NCI-H1048 (cell line): ENCODE data around the gene RNF20.
"Not testable (repeated sequence)": the region's sequence is repeated elsewhere in the genome, so short reads cannot be mapped to it uniquely, and the experiment has no call there.

Experiments
- DNase-seq: peaks from one replicate; lab custom pipeline; 2025; lab: John Stamatoyannopoulos, UW

Gene RNF20

GRCh38 chr9:101533334-101534204, at the start of gene RNF20:
TSS of gene RNF20 (plus strand) at chr9:101533853. CDS start at chr9:101535424, 1,571 bp downstream.
- DNase-seq, result peak; percentile 95

GRCh38 chr9:101484046-101484445, 49.6 kb upstream of the RNF20 start:
- no peak for DNase-seq

DNA sequence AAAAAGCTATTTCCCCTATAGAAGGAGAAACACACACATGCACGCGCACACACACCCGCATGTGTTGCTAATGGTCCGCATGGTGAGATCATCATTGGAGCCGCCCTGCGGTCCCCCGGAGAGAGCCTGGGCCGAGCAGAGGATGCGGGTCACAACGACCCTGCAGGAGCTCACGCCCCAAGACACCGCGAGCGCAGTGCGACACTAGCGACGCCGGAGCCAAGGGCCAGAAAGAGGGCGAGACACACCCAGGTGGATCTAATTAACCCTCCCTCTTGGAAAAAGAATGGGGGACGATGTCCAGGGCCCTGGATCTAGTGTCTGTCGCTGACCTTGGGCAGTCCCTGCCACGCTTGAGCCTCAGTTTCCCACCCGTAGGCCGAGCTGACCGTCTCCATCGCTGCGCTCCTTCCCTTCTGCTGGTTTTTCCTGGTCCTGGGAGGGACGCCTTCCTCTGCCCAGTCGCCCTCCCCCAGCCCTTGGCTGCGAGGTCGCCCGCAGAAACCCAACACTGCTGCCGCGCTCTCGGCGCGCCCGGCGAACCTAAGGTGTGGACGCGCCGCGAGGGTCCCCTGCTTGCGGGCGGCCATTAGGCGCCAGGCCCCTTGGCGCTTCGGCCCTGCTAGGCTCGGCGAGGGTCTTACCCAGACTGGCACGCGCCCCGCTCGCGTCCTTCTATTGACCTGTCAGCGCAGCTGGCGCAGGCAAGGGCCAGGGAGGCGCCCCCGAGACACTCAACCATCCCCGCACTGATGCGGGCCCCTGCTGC, 47.5 kb upstream of the RNF20 start:
- DNase-seq, result no peak

DNA sequence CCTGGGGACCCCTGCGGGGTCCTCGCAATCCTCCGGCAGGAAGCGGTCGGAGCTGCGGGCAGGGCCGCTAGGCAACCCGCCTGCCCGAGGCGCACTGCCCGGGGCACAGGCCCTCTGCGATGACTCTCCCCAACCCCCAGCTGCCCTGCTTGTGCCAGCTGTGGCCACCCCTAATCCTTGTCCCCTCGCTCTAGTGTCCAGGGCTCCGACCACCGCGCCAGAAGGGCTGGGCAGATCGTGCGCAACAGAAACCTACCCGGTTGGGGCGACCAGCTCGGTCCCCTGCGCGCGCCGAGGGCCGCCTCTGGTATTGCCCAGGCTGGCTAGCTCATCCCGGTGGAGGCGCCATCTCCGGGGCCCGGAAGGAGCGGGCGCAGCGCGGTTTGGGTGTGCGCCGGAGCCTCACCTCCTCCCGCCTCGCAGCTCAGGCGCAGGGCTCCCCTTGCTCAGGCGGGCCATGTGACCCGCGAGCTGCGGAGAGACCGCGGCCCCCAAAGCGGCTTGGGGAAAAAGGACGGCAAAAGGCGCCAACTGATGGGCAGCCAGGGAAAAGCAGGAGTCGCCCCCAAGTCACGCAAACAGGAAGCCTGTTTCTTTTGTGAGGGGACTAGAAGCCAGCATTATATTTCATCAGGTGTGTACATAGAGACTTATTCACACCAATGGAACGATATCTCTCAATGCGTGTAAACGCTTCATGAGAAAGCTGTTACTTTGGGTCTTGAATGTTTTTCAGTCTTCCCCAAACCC, 46.8 kb upstream of the RNF20 start:
- no peak for DNase-seq

DNA sequence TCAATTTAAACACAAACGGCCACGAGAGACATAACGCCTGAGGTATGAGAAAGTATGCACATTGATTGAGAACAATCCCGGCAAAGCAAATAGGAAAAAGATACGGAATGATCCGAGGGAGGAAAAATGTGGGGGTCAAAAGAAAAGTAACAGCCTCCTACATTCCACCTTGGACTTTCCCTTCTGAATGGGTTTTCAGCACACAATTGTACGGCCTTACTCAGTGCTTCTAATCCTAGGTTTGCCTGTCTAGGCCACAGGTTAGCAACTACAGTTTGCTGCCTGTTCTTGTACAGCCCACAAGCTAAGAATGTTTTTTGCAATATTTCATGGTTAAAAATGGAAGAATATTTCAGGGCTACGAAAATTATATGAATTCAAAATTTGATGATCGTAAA, 46.2 kb upstream of the RNF20 start:
- DNase-seq, result no peak

DNA sequence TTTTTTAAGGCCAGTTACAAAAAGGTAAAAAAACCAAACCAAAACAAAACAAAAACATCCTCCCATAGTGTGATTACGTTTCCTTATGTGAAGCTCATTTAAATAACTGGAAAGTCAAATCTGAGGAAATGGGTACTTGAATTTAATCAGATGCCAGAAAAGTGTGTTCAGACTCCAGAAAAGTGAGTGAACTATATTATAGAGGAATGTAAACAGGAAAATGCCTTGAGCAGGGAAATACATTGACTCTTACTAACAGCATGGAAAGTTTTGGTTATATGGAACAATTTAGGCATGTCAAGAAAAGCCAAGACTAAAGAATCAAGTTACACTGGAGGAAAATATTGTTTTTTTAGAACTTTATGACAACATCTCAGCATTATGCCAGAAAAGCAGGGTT, 37.8 kb upstream of the RNF20 start:
- no peak for DNase-seq

GRCh38 chr9:101498323-101498722, 35.3 kb upstream of the RNF20 start:
- no peak for DNase-seq

DNA sequence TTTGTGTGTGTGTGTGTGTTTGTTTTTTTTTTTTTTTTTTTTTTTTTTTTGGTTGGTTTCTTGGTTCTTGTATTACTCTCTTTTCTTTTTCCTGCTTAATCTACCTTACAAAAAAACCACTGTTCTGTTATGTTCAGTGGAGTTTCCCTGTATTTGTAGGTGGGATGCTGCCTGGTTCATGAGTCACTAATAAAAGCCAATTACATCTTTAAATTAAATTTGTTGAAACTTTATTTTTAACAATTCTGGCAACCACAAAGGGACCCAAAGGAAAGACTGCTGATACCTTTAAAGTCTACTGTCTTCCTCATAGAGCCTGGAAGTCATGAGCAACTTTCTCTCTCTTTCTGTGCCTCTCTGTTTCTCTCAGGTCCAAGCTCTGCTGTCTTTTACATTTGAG, 29.5 kb upstream of the RNF20 start:
- DNase-seq, result no peak

- no peak for DNase-seq
Observed at GRCh38 chr9:101508211-101508610, 25.4 kb upstream of the RNF20 start.

- DNase-seq, result no peak
Observed at GRCh38 chr9:101509572-101509971, 24.1 kb upstream of the RNF20 start.

- DNase-seq, result no peak
Observed at GRCh38 chr9:101510459-101510858, 23.2 kb upstream of the RNF20 start.

- DNase-seq, result no peak
Observed at GRCh38 chr9:101511009-101511408, 22.6 kb upstream of the RNF20 start.

- DNase-seq, result no peak
Observed at GRCh38 chr9:101512116-101512515, 21.5 kb upstream of the RNF20 start.

GRCh38 chr9:101513351-101513750, 20.3 kb upstream of the RNF20 start:
- no peak for DNase-seq

GRCh38 chr9:101514071-101514470, 19.6 kb upstream of the RNF20 start:
- no peak for DNase-seq

- no peak for DNase-seq
Observed at GRCh38 chr9:101516655-101517054, 17.0 kb upstream of the RNF20 start.

DNA sequence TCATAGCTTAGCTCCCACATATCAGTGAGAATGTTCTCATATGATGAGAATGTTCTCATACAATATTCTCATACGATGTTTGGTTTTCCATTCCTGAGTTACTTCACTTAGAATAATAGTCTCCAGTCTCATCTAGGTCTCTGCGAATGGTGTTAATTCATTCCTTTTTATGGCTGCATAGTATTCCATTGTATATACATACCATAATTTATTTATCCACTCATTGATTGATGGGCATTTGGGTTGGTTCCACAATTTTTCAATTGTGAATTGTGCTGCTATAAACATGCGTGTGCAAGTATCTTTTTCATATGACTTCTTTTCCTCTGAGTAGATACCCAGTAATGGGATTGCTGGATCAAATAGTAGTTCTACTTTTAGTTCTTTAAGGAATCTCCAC, 15.2 kb upstream of the RNF20 start:
- not testable (repeated sequence) for DNase-seq

DNA sequence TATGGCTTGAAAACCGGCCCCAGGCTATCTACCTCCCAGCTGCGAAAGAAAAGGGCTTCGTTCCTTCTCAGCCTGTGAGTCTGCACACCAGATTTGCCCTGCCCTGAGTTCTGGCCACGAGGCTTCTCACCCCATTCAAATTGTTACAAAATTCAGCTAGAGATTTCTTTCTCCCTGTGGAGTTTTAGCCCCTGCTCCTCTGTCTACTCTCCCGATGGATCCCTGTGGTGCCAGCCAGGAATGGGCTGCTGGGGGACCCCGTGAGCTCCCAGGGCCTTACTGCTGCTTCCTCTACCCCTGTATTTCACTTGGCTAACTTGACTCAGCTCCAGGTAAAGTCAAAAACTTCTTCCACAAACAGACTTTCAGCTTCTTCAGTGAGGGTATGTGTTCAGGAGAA, 9.3 kb upstream of the RNF20 start:
- no peak for DNase-seq

DNA sequence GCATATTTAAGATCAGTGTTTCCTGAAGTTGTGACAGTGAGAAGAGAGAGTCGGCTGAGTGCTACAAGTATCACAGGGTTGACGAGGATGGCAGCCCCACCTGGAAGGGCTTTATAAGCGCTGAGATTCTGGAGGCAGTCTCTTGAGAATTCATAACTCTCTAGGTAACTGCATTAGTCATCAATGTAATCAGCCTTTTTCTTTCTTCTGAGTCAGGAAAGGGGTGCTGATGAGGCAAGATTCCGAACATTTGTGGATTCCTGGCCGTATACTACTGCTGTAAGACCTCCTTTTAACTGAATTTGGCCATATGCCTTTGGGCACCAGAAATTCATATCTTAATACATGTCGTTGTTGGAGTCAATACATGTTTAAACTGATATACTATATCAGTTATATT, 6.6 kb upstream of the RNF20 start:
- DNase-seq, result no peak

DNA sequence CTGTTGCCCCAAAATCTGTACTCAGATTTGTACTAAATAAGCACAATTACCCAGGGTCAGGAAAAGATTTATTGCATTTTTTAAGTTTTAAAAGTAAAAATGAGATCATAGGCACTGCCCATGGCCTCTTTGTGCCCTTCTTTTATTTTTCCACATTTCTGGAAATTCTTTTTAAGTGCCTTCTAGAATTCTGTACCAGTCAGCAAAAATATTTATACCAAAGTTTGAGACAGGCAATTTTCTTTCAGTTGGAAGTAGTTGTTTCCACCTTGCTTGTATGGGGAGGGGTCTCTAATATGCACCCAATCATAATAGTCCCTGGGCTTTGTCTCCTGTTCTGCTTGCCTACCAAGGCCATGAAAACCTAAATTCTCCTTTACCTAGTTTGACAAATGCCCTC, 5.6 kb upstream of the RNF20 start:
- no peak for DNase-seq

DNA sequence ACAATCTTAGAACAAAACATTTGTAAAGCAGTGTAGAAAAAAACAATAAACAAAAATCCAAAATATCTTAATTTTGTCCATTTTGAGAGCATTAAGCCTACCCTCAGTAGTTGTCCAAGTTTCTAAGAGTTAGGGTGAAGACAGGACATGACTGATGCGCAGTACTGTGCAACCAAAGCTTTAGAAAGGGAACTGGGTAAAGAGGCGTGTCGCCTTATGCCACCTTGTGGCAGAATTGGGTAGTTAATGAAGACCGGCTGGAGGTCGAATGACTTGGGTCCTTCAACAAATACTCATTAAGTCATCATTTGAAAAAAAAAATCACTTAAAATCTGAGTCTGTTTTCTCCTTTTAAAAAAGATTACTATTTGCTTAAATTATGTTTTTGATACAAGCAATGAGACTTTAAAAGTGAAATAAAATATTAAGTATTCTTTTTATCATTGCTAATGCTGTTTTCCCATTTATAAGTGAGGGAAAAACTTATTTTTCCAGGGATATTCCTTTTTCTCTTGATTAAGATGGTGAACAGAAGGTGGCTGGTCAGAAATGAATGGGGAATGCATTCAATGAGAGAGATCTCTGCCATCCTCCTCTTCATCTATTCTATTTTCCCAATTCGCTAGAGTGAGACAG, 3.5 kb upstream of the RNF20 start:
- peak; percentile 37 for DNase-seq

- no peak for DNase-seq
Observed at GRCh38 chr9:101536351-101536750, 2.7 kb downstream of the RNF20 start.
